Activated T-cell treated with anti-CD3 and anti-CD28 coated beads, Interleukin-2, amount 50 U/mL, for 4 hours (primary cell): Measurements from ENCODE around the gene DENND5B. TPM values are rescaled to one million over a fixed set of nuclear protein-coding genes. Genes with fewer than 3 reads are reported as not detected.

Experiments
- ATAC-seq, 2 donors: fragments of 200-7000 bp; cut with Tn5 transposase; one replicate each; pipeline ENCODE4 v1.10.0; 2021
- DNase-seq: peaks from one replicate; pipeline ENCODE4 v3.0.0-alpha.2; 2020
- H3K27me3 Mint-ChIP-seq: one replicate; pipeline ENCODE4 v1.8.0; 2021; ENCODE audit warnings: low read depth, mixed read lengths
- H3K36me3 Mint-ChIP-seq: one replicate; pipeline ENCODE4 v1.8.0; 2022; ENCODE audit warnings: mixed read lengths; ENCODE audit not compliant: insufficient read depth
- H3K4me1 Mint-ChIP-seq: one replicate; pipeline ENCODE4 v1.8.0; 2021; ENCODE audit warnings: low read depth, mixed read lengths
- H3K4me3 Mint-ChIP-seq: one replicate; pipeline ENCODE4 v1.8.0; 2021; ENCODE audit warnings: mild to moderate bottlenecking, moderate library complexity, mixed read lengths
- H3K9me3 Mint-ChIP-seq: one replicate; pipeline ENCODE4 v1.8.0; 2021; ENCODE audit warnings: mixed read lengths
- total RNA-seq, 3 donors: library from RNA; stranded (reverse); gene quantifications; one replicate each; pipeline ENCODE4 v1.2.1, GENCODE V29; 2021

DENND5B gene
- total RNA-seq, 3 donors from 2014 or later: 0.10 to 0.33 (median 0.29) TPM

GRCh38 chr12:31366104-31366621 is 224.8 kb downstream of the DENND5B start:
- DNase-seq (no peak), ATAC-seq (no peak)
- no peaks in the 10 kb centered on the region for H3K9me3 Mint-ChIP-seq
- H3K36me3 Mint-ChIP-seq: no peaks in the 10 kb centered on the region
- peaks cover 17% of the 10 kb centered on the region for H3K4me1 Mint-ChIP-seq
- no peak overlapping the region for H3K4me3 Mint-ChIP-seq
- no peaks in the 10 kb centered on the region for H3K27me3 Mint-ChIP-seq

GRCh38 chr12:31363831-31364230 is 227.1 kb downstream of the DENND5B start:
- no peaks in the 10 kb centered on the region for H3K9me3 Mint-ChIP-seq
- no peak overlapping the region for H3K4me3 Mint-ChIP-seq

GRCh38 chr12:31363416-31363809 is 227.5 kb downstream of the DENND5B start:
- Mint-ChIP-seq H3K4me1 (peaks cover 17% of the 10 kb centered on the region), H3K36me3 (no peaks in the 10 kb centered on the region), H3K4me3 (no peak overlapping the region), H3K27me3 (no peaks in the 10 kb centered on the region), H3K9me3 (no peaks in the 10 kb centered on the region)
- DNase-seq: no peak
- no peak for ATAC-seq

More at GRCh38 chr12:31363831-31364230, 227.1 kb downstream of the DENND5B start:
- DNase-seq: no peak
- Mint-ChIP-seq H3K36me3 (no peaks in the 10 kb centered on the region), H3K4me1 (peaks cover 17% of the 10 kb centered on the region), H3K27me3 (no peaks in the 10 kb centered on the region)
- ATAC-seq: no peak

- H3K4me3 Mint-ChIP-seq: no peak overlapping the region
- H3K27me3 Mint-ChIP-seq: no peaks in the 10 kb centered on the region
- ATAC-seq: peak; percentile 59 to 72
- H3K36me3 Mint-ChIP-seq: no peaks in the 10 kb centered on the region
- H3K4me1 Mint-ChIP-seq: peaks cover 17% of the 10 kb centered on the region
- no peaks in the 10 kb centered on the region for H3K9me3 Mint-ChIP-seq
- DNase-seq: no peak
Measured at GRCh38 chr12:31362759-31363415, 228.0 kb downstream of the DENND5B start.

- H3K4me3 Mint-ChIP-seq: no peak overlapping the region
- no peaks in the 10 kb centered on the region for H3K36me3 Mint-ChIP-seq
- DNase-seq: no peak
Measured at GRCh38 chr12:31362115-31362758, 228.7 kb downstream of the DENND5B start.

GRCh38 chr12:31361730-31362114 is 229.2 kb downstream of the DENND5B start:
- ATAC-seq: no peak
- Mint-ChIP-seq H3K36me3 (no peaks in the 10 kb centered on the region), H3K4me1 (peaks cover 17% of the 10 kb centered on the region), H3K27me3 (no peaks in the 10 kb centered on the region), H3K9me3 (no peaks in the 10 kb centered on the region), H3K4me3 (no peak overlapping the region)
- no peak for DNase-seq

More at GRCh38 chr12:31362115-31362758, 228.7 kb downstream of the DENND5B start:
- Mint-ChIP-seq H3K27me3 (no peaks in the 10 kb centered on the region), H3K4me1 (peaks cover 17% of the 10 kb centered on the region), H3K9me3 (no peaks in the 10 kb centered on the region)
- ATAC-seq: peak; percentile 35 to 55

GRCh38 chr12:31355747-31356107 is 235.2 kb downstream of the DENND5B start:
- ATAC-seq (no peak), DNase-seq (no peak)
- Mint-ChIP-seq H3K36me3 (no peaks in the 10 kb centered on the region), H3K9me3 (no peaks in the 10 kb centered on the region), H3K4me3 (no peak overlapping the region), H3K27me3 (peaks cover 6% of the 10 kb centered on the region), H3K4me1 (no peaks in the 10 kb centered on the region)

- H3K4me1 Mint-ChIP-seq: no peaks in the 10 kb centered on the region
- no peak overlapping the region for H3K4me3 Mint-ChIP-seq
- H3K27me3 Mint-ChIP-seq: peaks cover 6% of the 10 kb centered on the region
- DNase-seq (no peak), ATAC-seq (no peak)
- H3K9me3 Mint-ChIP-seq: no peaks in the 10 kb centered on the region
- no peaks in the 10 kb centered on the region for H3K36me3 Mint-ChIP-seq
Measured at GRCh38 chr12:31353750-31354708, 236.9 kb downstream of the DENND5B start.

- Mint-ChIP-seq H3K4me1 (no peaks in the 10 kb centered on the region), H3K36me3 (no peaks in the 10 kb centered on the region), H3K4me3 (no peak overlapping the region), H3K9me3 (no peaks in the 10 kb centered on the region), H3K27me3 (no peaks in the 10 kb centered on the region)
- no peak for DNase-seq
- ATAC-seq: no peak
Measured at GRCh38 chr12:31346267-31346666, 244.7 kb downstream of the DENND5B start.

- no peak for ATAC-seq
- Mint-ChIP-seq H3K4me3 (no peak overlapping the region), H3K27me3 (no peaks in the 10 kb centered on the region), H3K9me3 (no peaks in the 10 kb centered on the region), H3K4me1 (no peaks in the 10 kb centered on the region), H3K36me3 (no peaks in the 10 kb centered on the region)
- DNase-seq: no peak
Measured at GRCh38 chr12:31343139-31343538, 247.8 kb downstream of the DENND5B start.

- Mint-ChIP-seq H3K36me3 (no peaks in the 10 kb centered on the region), H3K4me1 (no peaks in the 10 kb centered on the region), H3K4me3 (no peak overlapping the region), H3K27me3 (no peaks in the 10 kb centered on the region), H3K9me3 (no peaks in the 10 kb centered on the region)
- ATAC-seq (no peak), DNase-seq (no peak)
Measured at GRCh38 chr12:31342286-31342685, 248.7 kb downstream of the DENND5B start.

- no peak for DNase-seq
- no peaks in the 10 kb centered on the region for H3K9me3 Mint-ChIP-seq
- H3K4me1 Mint-ChIP-seq: no peaks in the 10 kb centered on the region
- ATAC-seq: no peak
- H3K36me3 Mint-ChIP-seq: no peaks in the 10 kb centered on the region
- no peaks in the 10 kb centered on the region for H3K27me3 Mint-ChIP-seq
- no peak overlapping the region for H3K4me3 Mint-ChIP-seq
Measured at GRCh38 chr12:31339831-31340622, 250.9 kb downstream of the DENND5B start.

- DNase-seq (no peak), ATAC-seq (no peak)
- Mint-ChIP-seq H3K9me3 (no peaks in the 10 kb centered on the region), H3K4me1 (no peaks in the 10 kb centered on the region), H3K36me3 (no peaks in the 10 kb centered on the region), H3K4me3 (no peak overlapping the region), H3K27me3 (no peaks in the 10 kb centered on the region)
Measured at GRCh38 chr12:31337952-31338351, 253.0 kb downstream of the DENND5B start.
